NK-92 (cell line): Measurements from ENCODE around the gene DCAF5.
"Not testable (repeated sequence)": the region's sequence is repeated elsewhere in the genome, so short reads cannot be mapped to it uniquely, and the experiment has no call there.

ENCODE experiments used
- DNase-seq: peaks from one replicate; lab custom pipeline; 2025; ENCODE audit not compliant: unreplicated experiment; lab: John Stamatoyannopoulos, UW

Gene DCAF5

GRCh38 chr14:69101331-69101826, 51.5 kb downstream of the DCAF5 start:
- no peak for DNase-seq

- DNase-seq = no peak
Measured at GRCh38 chr14:69097974-69098373, 54.9 kb downstream of the DCAF5 start.

- no peak for DNase-seq
Measured at GRCh38 chr14:69096781-69097475, 56.0 kb downstream of the DCAF5 start.

GRCh38 chr14:69096246-69096645, 56.7 kb downstream of the DCAF5 start:
- DNase-seq = no peak

GRCh38 chr14:69094481-69094880, 58.4 kb downstream of the DCAF5 start:
- DNase-seq = no peak

GRCh38 chr14:69093631-69094421, 59.1 kb downstream of the DCAF5 start:
- no peak for DNase-seq

GRCh38 chr14:69092840-69093422, 60.0 kb downstream of the DCAF5 start:
- DNase-seq = no peak

- DNase-seq = no peak
Measured at GRCh38 chr14:69091695-69092094, 61.2 kb downstream of the DCAF5 start.

GRCh38 chr14:69091006-69091405, 61.9 kb downstream of the DCAF5 start:
- DNase-seq = no peak

GRCh38 chr14:69090187-69090789, 62.6 kb downstream of the DCAF5 start:
- no peak for DNase-seq

- no peak for DNase-seq
Measured at GRCh38 chr14:69089046-69089445, 63.9 kb downstream of the DCAF5 start.

- no peak for DNase-seq
Measured at GRCh38 chr14:69088586-69088985, 64.3 kb downstream of the DCAF5 start.

GRCh38 chr14:69087061-69087461, 65.9 kb downstream of the DCAF5 start:
- DNase-seq = no peak

GRCh38 chr14:69086537-69086936, 66.4 kb downstream of the DCAF5 start:
- DNase-seq = no peak

- no peak for DNase-seq
Measured at GRCh38 chr14:69084023-69084422, 68.9 kb downstream of the DCAF5 start.

GRCh38 chr14:69083181-69083580, 69.7 kb downstream of the DCAF5 start:
- no peak for DNase-seq

GRCh38 chr14:69081271-69081670, 71.6 kb downstream of the DCAF5 start:
- no peak for DNase-seq

- no peak for DNase-seq
Measured at GRCh38 chr14:69079747-69080146, 73.2 kb downstream of the DCAF5 start.

- DNase-seq = no peak
Measured at GRCh38 chr14:69079188-69079742, 73.7 kb downstream of the DCAF5 start.

- no peak for DNase-seq
Measured at GRCh38 chr14:69077841-69078240, 75.1 kb downstream of the DCAF5 start.

- not testable (repeated sequence) for DNase-seq
Measured at GRCh38 chr14:69077185-69077584, 75.7 kb downstream of the DCAF5 start.
